IPS DF 4.7 (cell line): Measurements from ENCODE around the gene SLC7A6.

Experiments
- DNase-seq: peaks from one replicate; pipeline ENCODE4 v3.0.0-alpha.2; 2013; ENCODE audit warnings: low spot score; ENCODE audit errors: extremely low read depth

Gene SLC7A6

GRCh38 chr16:68299571-68300453, 35.5 kb downstream of the SLC7A6 start:
- DNase-seq, result no peak

- no peak for DNase-seq
Observed at GRCh38 chr16:68300734-68301459, 36.6 kb downstream of the SLC7A6 start.

GRCh38 chr16:68306633-68307032, 42.3 kb downstream of the SLC7A6 start:
- DNase-seq, result no peak

- DNase-seq, result no peak
Observed at GRCh38 chr16:68309799-68310198, 45.5 kb downstream of the SLC7A6 start.

- no peak for DNase-seq
Observed at GRCh38 chr16:68310437-68310773, 46.1 kb downstream of the SLC7A6 start.

- peak; percentile 62 for DNase-seq
Observed at GRCh38 chr16:68310774-68311511, 46.6 kb downstream of the SLC7A6 start, which contains the start of the genes PRMT7 and SLC7A6OS. TSS of gene PRMT7 (plus strand) at chr16:68311019. CDS start at chr16:68315980, 4,961 bp downstream. TSS of gene SLC7A6OS (minus strand) at chr16:68310946. CDS start at chr16:68310926, 20 bp downstream.

GRCh38 chr16:68313116-68313515, 48.8 kb downstream of the SLC7A6 start:
- no peak for DNase-seq

GRCh38 chr16:68319185-68319908, 55.0 kb downstream of the SLC7A6 start:
- DNase-seq, result no peak

- DNase-seq, result no peak
Observed at GRCh38 chr16:68324336-68324735, 60.0 kb downstream of the SLC7A6 start.

- no peak for DNase-seq
Observed at GRCh38 chr16:68324780-68325357, 60.5 kb downstream of the SLC7A6 start.

- DNase-seq, result peak; percentile 62
Observed at GRCh38 chr16:68328151-68328859, 64.0 kb downstream of the SLC7A6 start.

GRCh38 chr16:68328860-68329390, 64.6 kb downstream of the SLC7A6 start:
- DNase-seq, result no peak

GRCh38 chr16:68331879-68332410, 67.6 kb downstream of the SLC7A6 start:
- DNase-seq, result no peak

- no peak for DNase-seq
Observed at GRCh38 chr16:68332411-68333121, 68.2 kb downstream of the SLC7A6 start.

- DNase-seq, result no peak
Observed at GRCh38 chr16:68335175-68335574, 70.8 kb downstream of the SLC7A6 start.

GRCh38 chr16:68338326-68339119, 74.2 kb downstream of the SLC7A6 start:
- DNase-seq, result no peak

GRCh38 chr16:68339214-68339613, 74.9 kb downstream of the SLC7A6 start:
- DNase-seq, result no peak

- no peak for DNase-seq
Observed at GRCh38 chr16:68342620-68343019, 78.3 kb downstream of the SLC7A6 start.
